SU-DHL-6 (cell line): ENCODE measurements around the gene AKAP6.

ENCODE experiments used
- H2AFZ ChIP-seq: fragments of 200-600 bp; sonication (generic); 2 replicates; pipeline ENCODE4 v1.6.1; 2014; ENCODE audit warnings: low read depth, mild to moderate bottlenecking, moderate library complexity, mixed read lengths, antibody characterized with exemption, low read length; ENCODE audit not compliant: severe bottlenecking
- H3F3A ChIP-seq: fragments of 200-600 bp; shearing (Covaris generic); 2 replicates; pipeline ENCODE4 v1.6.0; 2016; ENCODE audit warnings: antibody characterized with exemption, mild to moderate bottlenecking; ENCODE audit not compliant: insufficient read depth
- H3K27ac ChIP-seq: fragments of 200-600 bp; sonication (generic); 2 replicates; pipeline ENCODE4 v1.5.1; 2016; ENCODE audit warnings: low read depth, mild to moderate bottlenecking, low read length, moderate library complexity, mixed read lengths
- H3K27me3 ChIP-seq: fragments of 200-600 bp; sonication (generic), shearing (Covaris generic); 2 replicates; pipeline ENCODE4 v1.6.0; 2014; ENCODE audit warnings: mild to moderate bottlenecking, low read length
- H3K36me3 ChIP-seq: fragments of 200-600 bp; sonication (generic); 2 replicates; pipeline ENCODE4 v1.6.1; 2014; ENCODE audit warnings: mild to moderate bottlenecking, low read length, mixed read lengths
- H3K4me2 ChIP-seq: fragments of 300-600, 200-600 bp; shearing (Covaris generic), sonication (generic); 2 replicates; pipeline ENCODE4 v1.6.0; 2014; ENCODE audit warnings: low read length, low read depth, mild to moderate bottlenecking; ENCODE audit not compliant: poor library complexity, severe bottlenecking
- H3K4me3 ChIP-seq: fragments of 200-600 bp; sonication (generic); 2 replicates; pipeline ENCODE4 v1.5.1; 2014; ENCODE audit warnings: antibody characterized with exemption, low read length, mild to moderate bottlenecking, mixed read lengths; ENCODE audit not compliant: insufficient read depth, poor library complexity, severe bottlenecking
- H3K79me2 ChIP-seq: fragments of 200-600 bp; sonication (generic); 2 replicates; pipeline ENCODE4 v1.6.1; 2014; ENCODE audit warnings: mild to moderate bottlenecking, low read length, moderate library complexity; ENCODE audit not compliant: insufficient read depth
- H3K9ac ChIP-seq: fragments of 200-600 bp; sonication (generic); 2 replicates; pipeline ENCODE4 v1.7.0; 2014; ENCODE audit warnings: mild to moderate bottlenecking, low read length
- H3K9me2 ChIP-seq: fragments of 200-600 bp; sonication (generic); replicated peaks from 2 replicates; pipeline ENCODE4 v1.6.1; 2014; ENCODE audit warnings: low read length; ENCODE audit not compliant: insufficient read depth
- H3K9me3 ChIP-seq: fragments of 200-600 bp; sonication (generic); 2 replicates; pipeline ENCODE4 v1.6.1; 2014; ENCODE audit warnings: low read length, mixed read lengths; ENCODE audit not compliant: insufficient read depth
- H4K20me1 ChIP-seq: fragments of 200-600 bp; sonication (generic); 2 replicates; pipeline ENCODE4 v1.6.1; 2014; ENCODE audit warnings: low read depth, mild to moderate bottlenecking, antibody characterized with exemption, low read length, moderate library complexity, mixed read lengths
- EZH2phosphoT487 ChIP-seq: fragments of 200-600 bp; sonication (generic), shearing (Covaris generic); conservative IDR thresholded peaks from 2 replicates; pipeline ENCODE4 v1.6.1; 2018; ENCODE audit warnings: mild to moderate bottlenecking, antibody characterized with exemption, low read length, moderate library complexity, mixed read lengths
- TF ChIP-seq, protein P1 (sequence below): fragments of 200-600 bp; sonication (generic); IDR thresholded peaks from one replicate; pipeline ENCODE4 v1.5.1; 2017; ENCODE audit warnings: antibody characterized with exemption, mild to moderate bottlenecking, low read length, moderate library complexity; ENCODE audit not compliant: insufficient read depth, poor library complexity, severe bottlenecking

The AKAP6 gene

DNA sequence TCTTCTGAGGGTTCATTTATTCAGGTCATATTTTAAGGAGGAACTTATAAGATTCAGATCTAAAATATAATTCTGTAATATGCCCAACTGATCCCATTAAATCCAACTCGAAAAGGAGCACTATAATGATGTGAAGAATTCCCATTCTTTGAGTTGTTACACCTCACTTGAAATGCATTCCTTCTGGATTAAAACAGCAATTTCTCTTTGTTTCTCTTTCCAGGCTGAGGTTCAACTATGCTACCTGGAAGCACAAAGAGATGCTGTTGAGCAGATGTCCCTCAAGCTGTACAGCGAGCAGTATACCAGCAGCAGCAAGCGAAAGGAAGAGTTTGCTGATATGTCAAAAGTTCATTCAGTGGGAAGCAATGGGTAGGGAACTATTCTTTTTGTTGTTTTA, 349.0 kb downstream of the AKAP6 start:
- H3K9me2 ChIP-seq: no peaks in the 10 kb centered on the region
- H3K4me3 ChIP-seq: no peak overlapping the region
- no peaks in the 10 kb centered on the region for H3K79me2 ChIP-seq
- no peak overlapping the region for H3K4me2 ChIP-seq
- H3F3A ChIP-seq: no peaks in the 10 kb centered on the region
- H4K20me1 ChIP-seq: no peaks in the 10 kb centered on the region
- no peak overlapping the region for H2AFZ ChIP-seq
- H3K9me3 ChIP-seq: no peaks in the 10 kb centered on the region
- no peak for TF ChIP-seq EZH2phosphoT487
- TF ChIP-seq, protein P1, sequence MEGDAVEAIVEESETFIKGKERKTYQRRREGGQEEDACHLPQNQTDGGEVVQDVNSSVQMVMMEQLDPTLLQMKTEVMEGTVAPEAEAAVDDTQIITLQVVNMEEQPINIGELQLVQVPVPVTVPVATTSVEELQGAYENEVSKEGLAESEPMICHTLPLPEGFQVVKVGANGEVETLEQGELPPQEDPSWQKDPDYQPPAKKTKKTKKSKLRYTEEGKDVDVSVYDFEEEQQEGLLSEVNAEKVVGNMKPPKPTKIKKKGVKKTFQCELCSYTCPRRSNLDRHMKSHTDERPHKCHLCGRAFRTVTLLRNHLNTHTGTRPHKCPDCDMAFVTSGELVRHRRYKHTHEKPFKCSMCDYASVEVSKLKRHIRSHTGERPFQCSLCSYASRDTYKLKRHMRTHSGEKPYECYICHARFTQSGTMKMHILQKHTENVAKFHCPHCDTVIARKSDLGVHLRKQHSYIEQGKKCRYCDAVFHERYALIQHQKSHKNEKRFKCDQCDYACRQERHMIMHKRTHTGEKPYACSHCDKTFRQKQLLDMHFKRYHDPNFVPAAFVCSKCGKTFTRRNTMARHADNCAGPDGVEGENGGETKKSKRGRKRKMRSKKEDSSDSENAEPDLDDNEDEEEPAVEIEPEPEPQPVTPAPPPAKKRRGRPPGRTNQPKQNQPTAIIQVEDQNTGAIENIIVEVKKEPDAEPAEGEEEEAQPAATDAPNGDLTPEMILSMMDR: no peak
- no peak overlapping the region for H3K9ac ChIP-seq
- no peaks in the 10 kb centered on the region for H3K27me3 ChIP-seq
- H3K27ac ChIP-seq: no peak overlapping the region
- no peaks in the 10 kb centered on the region for H3K36me3 ChIP-seq

DNA sequence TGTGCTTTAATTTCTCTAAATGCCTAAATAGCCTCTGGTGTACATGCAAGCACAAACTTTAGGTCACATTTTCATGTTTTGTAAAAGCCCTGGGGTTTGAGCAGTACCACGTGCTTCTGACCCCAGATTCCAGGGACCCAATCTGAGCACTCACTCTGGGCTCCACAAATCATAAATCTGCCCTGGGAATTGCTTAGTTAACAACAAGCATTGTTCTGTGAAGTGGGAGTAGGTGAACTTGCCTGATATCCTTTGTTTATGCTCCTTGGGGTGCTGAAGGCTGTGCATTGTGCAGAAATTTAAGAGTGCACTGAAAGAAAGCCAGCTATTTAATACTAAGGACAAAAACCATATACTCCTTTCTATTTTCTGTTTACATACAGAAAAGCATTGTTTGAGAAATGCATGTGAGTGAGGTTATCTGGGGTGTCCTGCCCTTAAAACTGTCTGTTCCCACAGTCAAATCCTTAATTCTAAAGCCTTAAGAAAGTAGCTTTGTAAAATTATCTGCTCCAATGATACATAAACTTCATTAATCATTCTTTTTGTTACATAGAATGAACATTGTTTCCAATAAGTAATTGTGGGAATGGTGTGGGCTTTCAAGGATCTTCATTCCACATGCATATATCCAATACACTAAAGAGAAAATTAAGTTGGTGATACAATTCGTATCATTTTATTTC, 351.0 kb downstream of the AKAP6 start:
- no peaks in the 10 kb centered on the region for H3K9me3 ChIP-seq
- no peaks in the 10 kb centered on the region for H3K27me3 ChIP-seq
- no peaks in the 10 kb centered on the region for H3K36me3 ChIP-seq
- H4K20me1 ChIP-seq: no peaks in the 10 kb centered on the region
- no peak overlapping the region for H3K4me3 ChIP-seq
- no peak overlapping the region for H3K27ac ChIP-seq
- TF ChIP-seq EZH2phosphoT487: no peak
- H2AFZ ChIP-seq: no peak overlapping the region
- H3K9ac ChIP-seq: no peak overlapping the region
- H3F3A ChIP-seq: no peaks in the 10 kb centered on the region
- H3K4me2 ChIP-seq: no peak overlapping the region
- no peaks in the 10 kb centered on the region for H3K79me2 ChIP-seq
- H3K9me2 ChIP-seq: no peaks in the 10 kb centered on the region

DNA sequence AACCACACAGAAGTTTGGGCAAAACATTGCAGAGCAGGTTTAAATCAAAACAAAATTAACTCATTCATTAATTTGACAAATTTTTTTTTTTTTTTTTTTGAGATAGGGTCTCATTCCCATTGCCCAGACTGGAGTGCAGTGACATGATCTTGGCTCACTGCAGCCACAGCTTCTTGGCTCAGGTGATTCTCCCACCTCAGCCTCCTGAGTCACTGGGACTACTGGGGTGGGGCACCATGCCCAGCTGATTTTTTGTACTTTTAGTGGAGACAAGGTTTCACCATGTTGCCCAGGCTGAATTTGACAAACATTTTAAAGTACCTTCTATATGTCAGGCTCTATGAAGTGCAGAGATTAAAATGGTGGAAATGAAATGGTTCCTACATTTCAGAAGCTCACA, 352.5 kb downstream of the AKAP6 start:
- no peak overlapping the region for H3K27ac ChIP-seq
- no peak for TF ChIP-seq EZH2phosphoT487
- TF ChIP-seq, protein P1: no peak
- no peaks in the 10 kb centered on the region for H3K36me3 ChIP-seq
- H4K20me1 ChIP-seq: no peaks in the 10 kb centered on the region
- H3K9me3 ChIP-seq: no peaks in the 10 kb centered on the region
- no peaks in the 10 kb centered on the region for H3F3A ChIP-seq
- H3K4me3 ChIP-seq: no peak overlapping the region
- no peak overlapping the region for H3K4me2 ChIP-seq
- H2AFZ ChIP-seq: no peak overlapping the region
- H3K27me3 ChIP-seq: no peaks in the 10 kb centered on the region
- no peaks in the 10 kb centered on the region for H3K79me2 ChIP-seq
- H3K9me2 ChIP-seq: no peaks in the 10 kb centered on the region
- no peak overlapping the region for H3K9ac ChIP-seq

DNA sequence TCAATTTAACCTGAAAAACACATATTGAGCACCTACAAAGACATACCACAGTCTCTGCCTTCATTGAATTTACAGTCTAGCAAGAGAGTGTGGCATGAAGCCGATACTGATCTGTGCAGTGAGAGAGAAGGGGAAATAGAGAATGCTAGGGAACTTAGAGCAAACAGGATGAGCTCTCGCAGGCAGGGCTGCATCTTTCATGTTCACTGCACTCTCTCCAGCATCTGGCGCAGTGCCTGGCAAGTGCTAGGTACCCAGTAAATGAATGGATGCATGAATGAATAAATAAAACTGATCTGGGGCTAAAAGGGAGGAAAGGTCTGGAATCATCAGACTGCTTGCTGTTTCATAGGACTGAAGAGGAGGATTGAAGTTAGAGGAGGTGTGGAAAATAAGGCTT, 353.1 kb downstream of the AKAP6 start:
- Histone ChIP-seq H3K9me2 (no peaks in the 10 kb centered on the region), H3K9ac (no peak overlapping the region), H3K9me3 (no peaks in the 10 kb centered on the region), H3K27me3 (no peaks in the 10 kb centered on the region), H4K20me1 (no peaks in the 10 kb centered on the region), H2AFZ (no peak overlapping the region), H3F3A (no peaks in the 10 kb centered on the region), H3K79me2 (no peaks in the 10 kb centered on the region), H3K36me3 (no peaks in the 10 kb centered on the region), H3K27ac (no peak overlapping the region), H3K4me2 (no peak overlapping the region), H3K4me3 (no peak overlapping the region)
- TF ChIP-seq, protein P1: no peak
- TF ChIP-seq EZH2phosphoT487: no peak
